ENCODE data around the gene RPS6KA1. TPM values are rescaled to one million over a fixed set of nuclear protein-coding genes. Genes with fewer than 3 reads are reported as not detected.

RPS6KA1 gene
- total and polyA plus RNA-seq, 9 of the 15 experiments (the other 6 are each of a cell fraction or from before 2014, with no cell fraction given): 2.4 to 61.0 (median 35.5) TPM

DNA sequence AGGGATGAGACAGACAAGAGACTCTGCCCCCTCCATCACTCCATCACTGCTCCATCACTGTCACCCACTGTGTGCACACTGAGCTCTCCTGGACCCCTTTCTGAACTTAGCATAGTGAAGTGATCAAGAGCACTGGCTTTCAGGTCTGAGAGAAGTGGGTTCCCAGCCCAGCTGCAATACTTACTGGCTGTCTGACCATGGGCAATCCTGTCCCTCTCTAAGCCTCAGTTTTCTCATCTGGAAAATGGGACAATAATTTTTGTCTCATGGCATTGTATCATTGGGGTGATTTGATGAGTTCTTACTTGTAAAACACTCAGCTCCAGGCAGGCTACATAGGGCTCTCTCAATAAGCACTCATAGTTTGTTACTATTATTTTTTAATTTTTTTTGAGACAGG, 7.5 kb upstream of the RPS6KA1 start (continued):
- TF ChIP-seq RFX1 (IDR thresholded peaks at IDR 0.05) (no peak), ATF7 (IDR thresholded peaks at IDR 0.05) (no peak), RCOR1 (IDR thresholded peaks at IDR 0.05; ENCODE audit: borderline replicate concordance in 1 of 2, low read depth in 2 of 2, low read length in 2 of 2) (peak in 1 of 2 experiments; percentile 77; a peak in 2 of 4 replicates), CBX1 (IDR thresholded peaks at IDR 0.05; ENCODE audit: low read depth) (peak; percentile 59; the same call in 1 of the 2 replicates), GATA2 (CRISPR knock-in tag; IDR thresholded peaks at IDR 0.05) (no peak), KDM1A (IDR thresholded peaks at IDR 0.05) (peak; percentile 78 to 86), ZNF586 (CRISPR knock-in tag; conservative IDR thresholded peaks at IDR 0.05) (no peak), BCOR (IDR thresholded peaks at IDR 0.05) (peak; percentile 97), MYC (IDR thresholded peaks at IDR 0.05; ENCODE audit: low read depth, low read length) (no peak), MYC (CRISPR knock-in tag; IDR thresholded peaks at IDR 0.05; ENCODE audit: borderline replicate concordance, low read depth) (no peak), WHSC1 (IDR thresholded peaks at IDR 0.05; ENCODE audit: low read length) (no peak), STAT5B (CRISPR knock-in tag; IDR thresholded peaks at IDR 0.05) (no peak), ZNF707 (CRISPR knock-in tag; conservative IDR thresholded peaks at IDR 0.05) (no peak), TAF7 (tag; IDR thresholded peaks at IDR 0.05) (no peak), ZNF282 (CRISPR knock-in tag; IDR thresholded peaks at IDR 0.05) (no peak)
- TF ChIP-seq, protein P1, sequence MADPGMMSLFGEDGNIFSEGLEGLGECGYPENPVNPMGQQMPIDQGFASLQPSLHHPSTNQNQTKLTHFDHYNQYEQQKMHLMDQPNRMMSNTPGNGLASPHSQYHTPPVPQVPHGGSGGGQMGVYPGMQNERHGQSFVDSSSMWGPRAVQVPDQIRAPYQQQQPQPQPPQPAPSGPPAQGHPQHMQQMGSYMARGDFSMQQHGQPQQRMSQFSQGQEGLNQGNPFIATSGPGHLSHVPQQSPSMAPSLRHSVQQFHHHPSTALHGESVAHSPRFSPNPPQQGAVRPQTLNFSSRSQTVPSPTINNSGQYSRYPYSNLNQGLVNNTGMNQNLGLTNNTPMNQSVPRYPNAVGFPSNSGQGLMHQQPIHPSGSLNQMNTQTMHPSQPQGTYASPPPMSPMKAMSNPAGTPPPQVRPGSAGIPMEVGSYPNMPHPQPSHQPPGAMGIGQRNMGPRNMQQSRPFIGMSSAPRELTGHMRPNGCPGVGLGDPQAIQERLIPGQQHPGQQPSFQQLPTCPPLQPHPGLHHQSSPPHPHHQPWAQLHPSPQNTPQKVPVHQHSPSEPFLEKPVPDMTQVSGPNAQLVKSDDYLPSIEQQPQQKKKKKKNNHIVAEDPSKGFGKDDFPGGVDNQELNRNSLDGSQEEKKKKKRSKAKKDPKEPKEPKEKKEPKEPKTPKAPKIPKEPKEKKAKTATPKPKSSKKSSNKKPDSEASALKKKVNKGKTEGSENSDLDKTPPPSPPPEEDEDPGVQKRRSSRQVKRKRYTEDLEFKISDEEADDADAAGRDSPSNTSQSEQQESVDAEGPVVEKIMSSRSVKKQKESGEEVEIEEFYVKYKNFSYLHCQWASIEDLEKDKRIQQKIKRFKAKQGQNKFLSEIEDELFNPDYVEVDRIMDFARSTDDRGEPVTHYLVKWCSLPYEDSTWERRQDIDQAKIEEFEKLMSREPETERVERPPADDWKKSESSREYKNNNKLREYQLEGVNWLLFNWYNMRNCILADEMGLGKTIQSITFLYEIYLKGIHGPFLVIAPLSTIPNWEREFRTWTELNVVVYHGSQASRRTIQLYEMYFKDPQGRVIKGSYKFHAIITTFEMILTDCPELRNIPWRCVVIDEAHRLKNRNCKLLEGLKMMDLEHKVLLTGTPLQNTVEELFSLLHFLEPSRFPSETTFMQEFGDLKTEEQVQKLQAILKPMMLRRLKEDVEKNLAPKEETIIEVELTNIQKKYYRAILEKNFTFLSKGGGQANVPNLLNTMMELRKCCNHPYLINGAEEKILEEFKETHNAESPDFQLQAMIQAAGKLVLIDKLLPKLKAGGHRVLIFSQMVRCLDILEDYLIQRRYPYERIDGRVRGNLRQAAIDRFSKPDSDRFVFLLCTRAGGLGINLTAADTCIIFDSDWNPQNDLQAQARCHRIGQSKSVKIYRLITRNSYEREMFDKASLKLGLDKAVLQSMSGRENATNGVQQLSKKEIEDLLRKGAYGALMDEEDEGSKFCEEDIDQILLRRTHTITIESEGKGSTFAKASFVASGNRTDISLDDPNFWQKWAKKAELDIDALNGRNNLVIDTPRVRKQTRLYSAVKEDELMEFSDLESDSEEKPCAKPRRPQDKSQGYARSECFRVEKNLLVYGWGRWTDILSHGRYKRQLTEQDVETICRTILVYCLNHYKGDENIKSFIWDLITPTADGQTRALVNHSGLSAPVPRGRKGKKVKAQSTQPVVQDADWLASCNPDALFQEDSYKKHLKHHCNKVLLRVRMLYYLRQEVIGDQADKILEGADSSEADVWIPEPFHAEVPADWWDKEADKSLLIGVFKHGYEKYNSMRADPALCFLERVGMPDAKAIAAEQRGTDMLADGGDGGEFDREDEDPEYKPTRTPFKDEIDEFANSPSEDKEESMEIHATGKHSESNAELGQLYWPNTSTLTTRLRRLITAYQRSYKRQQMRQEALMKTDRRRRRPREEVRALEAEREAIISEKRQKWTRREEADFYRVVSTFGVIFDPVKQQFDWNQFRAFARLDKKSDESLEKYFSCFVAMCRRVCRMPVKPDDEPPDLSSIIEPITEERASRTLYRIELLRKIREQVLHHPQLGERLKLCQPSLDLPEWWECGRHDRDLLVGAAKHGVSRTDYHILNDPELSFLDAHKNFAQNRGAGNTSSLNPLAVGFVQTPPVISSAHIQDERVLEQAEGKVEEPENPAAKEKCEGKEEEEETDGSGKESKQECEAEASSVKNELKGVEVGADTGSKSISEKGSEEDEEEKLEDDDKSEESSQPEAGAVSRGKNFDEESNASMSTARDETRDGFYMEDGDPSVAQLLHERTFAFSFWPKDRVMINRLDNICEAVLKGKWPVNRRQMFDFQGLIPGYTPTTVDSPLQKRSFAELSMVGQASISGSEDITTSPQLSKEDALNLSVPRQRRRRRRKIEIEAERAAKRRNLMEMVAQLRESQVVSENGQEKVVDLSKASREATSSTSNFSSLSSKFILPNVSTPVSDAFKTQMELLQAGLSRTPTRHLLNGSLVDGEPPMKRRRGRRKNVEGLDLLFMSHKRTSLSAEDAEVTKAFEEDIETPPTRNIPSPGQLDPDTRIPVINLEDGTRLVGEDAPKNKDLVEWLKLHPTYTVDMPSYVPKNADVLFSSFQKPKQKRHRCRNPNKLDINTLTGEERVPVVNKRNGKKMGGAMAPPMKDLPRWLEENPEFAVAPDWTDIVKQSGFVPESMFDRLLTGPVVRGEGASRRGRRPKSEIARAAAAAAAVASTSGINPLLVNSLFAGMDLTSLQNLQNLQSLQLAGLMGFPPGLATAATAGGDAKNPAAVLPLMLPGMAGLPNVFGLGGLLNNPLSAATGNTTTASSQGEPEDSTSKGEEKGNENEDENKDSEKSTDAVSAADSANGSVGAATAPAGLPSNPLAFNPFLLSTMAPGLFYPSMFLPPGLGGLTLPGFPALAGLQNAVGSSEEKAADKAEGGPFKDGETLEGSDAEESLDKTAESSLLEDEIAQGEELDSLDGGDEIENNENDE (IDR thresholded peaks at IDR 0.05; ENCODE audit: low read depth, low read length): no peak
- TF ChIP-seq, protein P2, sequence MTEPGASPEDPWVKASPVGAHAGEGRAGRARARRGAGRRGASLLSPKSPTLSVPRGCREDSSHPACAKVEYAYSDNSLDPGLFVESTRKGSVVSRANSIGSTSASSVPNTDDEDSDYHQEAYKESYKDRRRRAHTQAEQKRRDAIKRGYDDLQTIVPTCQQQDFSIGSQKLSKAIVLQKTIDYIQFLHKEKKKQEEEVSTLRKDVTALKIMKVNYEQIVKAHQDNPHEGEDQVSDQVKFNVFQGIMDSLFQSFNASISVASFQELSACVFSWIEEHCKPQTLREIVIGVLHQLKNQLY (CRISPR knock-in tag; conservative IDR thresholded peaks at IDR 0.05): no peak
